A673 (cell line): ENCODE data around the gene SSR4. TPM values are rescaled to one million over a fixed set of nuclear protein-coding genes. Genes with fewer than 3 reads are reported as not detected.

ENCODE experiments used
- BruUV-seq: library from RNA; stranded (reverse); fragments of 400-500 nt; replicated peaks from 2 replicates; lab custom pipeline; 2021; lab: Mats Ljungman, UMichigan
- CTCF ChIA-PET: fragments of 300-600 bp; sonication (Branson Sonifier 250); formaldehyde crosslinking; loops from one replicate; lab custom pipeline; 2022; ENCODE audit warnings: antibody characterized with exemption; lab: Charles Lee
- POLR2A ChIA-PET: fragments of 300-600 bp; sonication (Branson Sonifier 250); formaldehyde crosslinking; loops from one replicate; lab custom pipeline; 2022; ENCODE audit warnings: antibody characterized with exemption; ENCODE audit not compliant: low non-redundant PET; lab: Charles Lee
- DNase-seq: peaks from one replicate; pipeline ENCODE4 v3.0.0-alpha.2; 2015; ENCODE audit warnings: low spot score
- H3K27ac ChIP-seq: fragments of 200-600 bp; sonication (generic); 2 replicates; pipeline ENCODE4 v1.5.1; 2016; ENCODE audit warnings: mixed run types, low read depth, mild to moderate bottlenecking, mixed read lengths, antibody characterized with exemption, low read length; ENCODE audit not compliant: poor library complexity, severe bottlenecking
- H3K27me3 ChIP-seq: fragments of 200-600 bp; sonication (generic); replicated peaks from 2 replicates; pipeline ENCODE4 v1.6.1; 2017; ENCODE audit warnings: mixed run types, low read depth, mild to moderate bottlenecking, mixed read lengths, antibody characterized with exemption, low read length; ENCODE audit not compliant: insufficient read depth, poor library complexity
- H3K36me3 ChIP-seq: fragments of 200-600 bp; sonication (generic); 2 replicates; pipeline ENCODE4 v1.6.1; 2016; ENCODE audit warnings: mixed run types, mild to moderate bottlenecking, mixed read lengths, antibody characterized with exemption, low read length; ENCODE audit not compliant: insufficient read depth, poor library complexity, severe bottlenecking
- H3K4me1 ChIP-seq: fragments of 200-600 bp; sonication (generic); 2 replicates; pipeline ENCODE4 v1.6.1; 2017; ENCODE audit warnings: mixed run types, mild to moderate bottlenecking, mixed read lengths, antibody characterized with exemption, low read length; ENCODE audit not compliant: insufficient read depth, poor library complexity, severe bottlenecking
- H3K4me3 ChIP-seq: fragments of 200-600 bp; sonication (generic); 2 replicates; pipeline ENCODE4 v1.5.1; 2016; ENCODE audit warnings: low read depth, mixed run types, mild to moderate bottlenecking, mixed read lengths, low read length; ENCODE audit not compliant: poor library complexity, severe bottlenecking
- H3K9me3 ChIP-seq: fragments of 200-600 bp; sonication (generic); 2 replicates; pipeline ENCODE4 v1.6.1; 2016; ENCODE audit warnings: mixed run types, low read depth, mild to moderate bottlenecking, mixed read lengths, antibody characterized with exemption, low read length; ENCODE audit not compliant: poor library complexity, severe bottlenecking
- EZH2 ChIP-seq: fragments of 200-600 bp; sonication (generic); IDR thresholded peaks from 2 replicates; pipeline ENCODE4 v1.6.1; 2017; ENCODE audit warnings: borderline replicate concordance, low read depth, mild to moderate bottlenecking, mixed read lengths, antibody characterized with exemption, low read length; ENCODE audit not compliant: poor library complexity, severe bottlenecking
- intact Hi-C: fragments of 100-400 bp; cut with micrococcal nuclease; formaldehyde crosslinking; loops from one replicate; pipeline ENCODE4 v1.10.0; 2022; ENCODE audit not compliant: unreplicated experiment
- total RNA-seq: library from RNA; stranded (reverse); gene quantifications from 2 replicates; pipeline ENCODE4 v1.2.3, GENCODE V29; 2021
- TF ChIP-seq, protein P1 (sequence below): fragments of 300-800, 200-600 bp; sonication (generic); conservative IDR thresholded peaks from 2 replicates; pipeline ENCODE4 v1.5.1; 2017; ENCODE audit warnings: low read depth, mild to moderate bottlenecking, antibody characterized with exemption, low read length, moderate library complexity, mixed read lengths

The SSR4 gene
- total RNA-seq, 1 experiment from 2014 or later: 214 TPM

DNA sequence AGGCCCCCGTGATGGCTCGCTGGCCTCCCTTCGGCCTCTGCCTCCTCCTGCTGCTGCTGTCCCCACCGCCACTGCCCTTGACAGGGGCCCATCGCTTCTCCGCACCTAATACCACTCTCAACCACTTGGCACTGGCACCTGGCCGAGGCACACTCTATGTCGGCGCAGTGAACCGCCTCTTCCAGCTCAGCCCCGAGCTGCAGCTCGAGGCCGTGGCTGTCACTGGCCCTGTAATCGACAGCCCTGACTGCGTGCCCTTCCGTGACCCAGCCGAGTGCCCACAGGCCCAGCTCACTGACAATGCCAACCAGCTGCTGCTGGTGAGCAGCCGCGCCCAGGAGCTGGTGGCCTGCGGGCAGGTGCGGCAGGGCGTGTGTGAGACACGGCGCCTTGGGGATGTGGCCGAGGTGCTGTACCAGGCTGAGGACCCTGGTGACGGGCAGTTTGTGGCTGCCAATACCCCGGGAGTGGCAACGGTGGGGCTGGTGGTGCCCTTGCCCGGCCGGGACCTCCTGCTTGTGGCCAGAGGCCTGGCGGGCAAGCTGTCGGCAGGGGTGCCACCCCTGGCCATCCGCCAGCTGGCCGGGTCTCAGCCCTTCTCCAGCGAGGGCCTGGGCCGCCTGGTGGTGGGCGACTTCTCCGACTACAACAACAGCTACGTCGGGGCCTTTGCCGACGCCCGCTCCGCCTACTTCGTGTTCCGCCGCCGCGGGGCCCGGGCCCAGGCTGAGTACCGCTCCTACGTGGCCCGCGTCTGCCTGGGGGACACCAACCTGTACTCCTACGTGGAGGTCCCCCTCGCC lies 27.4 kb upstream of the SSR4 start:
- no peaks in the 10 kb centered on the region for H3K36me3 ChIP-seq
- BruUV-seq: no TSS peak
- DNase-seq: no peak
- no peak overlapping the region for H3K27ac ChIP-seq
- no peak overlapping the region for H3K4me3 ChIP-seq
- ChIA-PET POLR2A (no interaction called here), CTCF (no interaction called here)
- TF ChIP-seq, protein P1, sequence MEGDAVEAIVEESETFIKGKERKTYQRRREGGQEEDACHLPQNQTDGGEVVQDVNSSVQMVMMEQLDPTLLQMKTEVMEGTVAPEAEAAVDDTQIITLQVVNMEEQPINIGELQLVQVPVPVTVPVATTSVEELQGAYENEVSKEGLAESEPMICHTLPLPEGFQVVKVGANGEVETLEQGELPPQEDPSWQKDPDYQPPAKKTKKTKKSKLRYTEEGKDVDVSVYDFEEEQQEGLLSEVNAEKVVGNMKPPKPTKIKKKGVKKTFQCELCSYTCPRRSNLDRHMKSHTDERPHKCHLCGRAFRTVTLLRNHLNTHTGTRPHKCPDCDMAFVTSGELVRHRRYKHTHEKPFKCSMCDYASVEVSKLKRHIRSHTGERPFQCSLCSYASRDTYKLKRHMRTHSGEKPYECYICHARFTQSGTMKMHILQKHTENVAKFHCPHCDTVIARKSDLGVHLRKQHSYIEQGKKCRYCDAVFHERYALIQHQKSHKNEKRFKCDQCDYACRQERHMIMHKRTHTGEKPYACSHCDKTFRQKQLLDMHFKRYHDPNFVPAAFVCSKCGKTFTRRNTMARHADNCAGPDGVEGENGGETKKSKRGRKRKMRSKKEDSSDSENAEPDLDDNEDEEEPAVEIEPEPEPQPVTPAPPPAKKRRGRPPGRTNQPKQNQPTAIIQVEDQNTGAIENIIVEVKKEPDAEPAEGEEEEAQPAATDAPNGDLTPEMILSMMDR: no peak
- no peak for TF ChIP-seq EZH2
- H3K9me3 ChIP-seq: no peaks in the 10 kb centered on the region
- H3K27me3 ChIP-seq: no peaks in the 10 kb centered on the region
- intact Hi-C loops: no loop called here
- H3K4me1 ChIP-seq: no peaks in the 10 kb centered on the region

DNA sequence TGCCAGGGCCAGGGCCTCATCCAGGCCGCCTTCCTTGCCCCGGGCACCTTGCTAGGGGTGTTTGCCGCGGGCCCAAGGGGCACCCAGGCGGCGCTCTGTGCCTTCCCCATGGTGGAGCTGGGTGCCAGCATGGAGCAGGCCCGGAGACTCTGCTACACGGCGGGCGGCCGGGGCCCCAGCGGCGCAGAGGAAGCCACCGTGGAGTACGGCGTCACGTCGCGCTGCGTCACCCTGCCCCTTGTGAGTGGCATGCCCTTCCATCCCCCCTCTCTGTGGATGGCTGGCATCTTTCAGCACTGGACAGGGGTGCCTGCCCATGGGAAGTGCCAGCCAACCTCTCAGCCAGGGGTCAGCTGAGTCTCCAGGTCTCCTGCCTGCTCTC lies 26.8 kb upstream of the SSR4 start:
- CTCF ChIA-PET: no interaction called here
- H3K4me3 ChIP-seq: no peak overlapping the region
- H3K4me1 ChIP-seq: no peaks in the 10 kb centered on the region
- no TSS peak for BruUV-seq
- H3K27me3 ChIP-seq: no peaks in the 10 kb centered on the region
- intact Hi-C loops: no loop called here
- no peak overlapping the region for H3K27ac ChIP-seq
- POLR2A ChIA-PET: no interaction called here
- DNase-seq: no peak
- H3K9me3 ChIP-seq: no peaks in the 10 kb centered on the region
- no peaks in the 10 kb centered on the region for H3K36me3 ChIP-seq
- TF ChIP-seq EZH2: no peak
- TF ChIP-seq, protein P1: no peak

DNA sequence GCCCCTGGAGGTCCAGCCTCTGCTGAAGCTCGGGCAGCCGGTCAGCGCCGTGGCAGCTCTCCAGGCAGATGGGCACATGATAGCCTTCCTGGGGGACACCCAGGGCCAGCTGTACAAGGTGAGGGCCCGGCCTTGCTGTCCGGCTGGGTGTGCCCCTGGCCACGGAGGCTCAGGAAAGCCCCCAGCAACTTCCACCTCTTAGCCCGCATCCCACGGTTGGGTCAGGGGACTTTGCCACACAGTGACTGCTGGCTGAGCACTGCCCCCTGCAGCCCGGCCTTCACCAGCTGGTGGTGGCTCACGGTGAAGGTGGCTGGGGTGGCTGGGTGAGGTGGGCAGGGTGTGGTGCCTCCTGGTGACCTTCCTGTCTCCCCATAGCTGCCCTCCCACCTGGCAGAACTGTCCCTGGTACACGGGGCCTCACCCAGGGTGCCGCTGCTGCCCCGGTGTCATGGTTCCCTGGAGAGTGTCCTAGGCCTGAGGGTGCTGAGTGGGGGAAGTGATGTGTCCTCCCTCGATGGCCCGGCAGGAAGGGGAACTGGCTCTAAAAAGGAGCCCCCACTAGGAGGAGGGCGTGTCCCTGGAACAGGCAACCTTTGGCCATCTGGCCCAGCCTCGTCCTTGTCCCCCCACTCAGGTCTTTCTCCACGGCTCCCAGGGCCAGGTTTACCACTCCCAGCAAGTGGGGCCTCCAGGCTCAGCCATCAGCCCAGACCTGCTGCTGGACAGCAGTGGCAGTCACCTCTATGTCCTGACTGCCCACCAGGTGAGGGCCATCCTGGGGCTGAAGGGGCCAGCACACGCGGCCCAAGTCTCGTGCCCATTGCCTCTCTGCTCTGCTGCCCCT lies 25.9 kb upstream of the SSR4 start:
- ChIA-PET POLR2A (no interaction called here), CTCF (no interaction called here)
- intact Hi-C loops: no loop called here
- Histone ChIP-seq H3K27me3 (no peaks in the 10 kb centered on the region), H3K36me3 (no peaks in the 10 kb centered on the region), H3K4me3 (no peak overlapping the region), H3K4me1 (no peaks in the 10 kb centered on the region), H3K27ac (no peak overlapping the region), H3K9me3 (no peaks in the 10 kb centered on the region)
- DNase-seq: no peak
- TF ChIP-seq, protein P1: no peak
- no peak for TF ChIP-seq EZH2
- BruUV-seq: no TSS peak
